Measurements from ENCODE around the gene DOCK10. TPM values are rescaled to one million over a fixed set of nuclear protein-coding genes. Genes with fewer than 3 reads are reported as not detected.

The DOCK10 gene
- total RNA-seq, 5 donors from 2014 or later (not counting 1 experiment from before 2014, with no cell fraction given), result 206 to 266 (median 235) TPM

DNA sequence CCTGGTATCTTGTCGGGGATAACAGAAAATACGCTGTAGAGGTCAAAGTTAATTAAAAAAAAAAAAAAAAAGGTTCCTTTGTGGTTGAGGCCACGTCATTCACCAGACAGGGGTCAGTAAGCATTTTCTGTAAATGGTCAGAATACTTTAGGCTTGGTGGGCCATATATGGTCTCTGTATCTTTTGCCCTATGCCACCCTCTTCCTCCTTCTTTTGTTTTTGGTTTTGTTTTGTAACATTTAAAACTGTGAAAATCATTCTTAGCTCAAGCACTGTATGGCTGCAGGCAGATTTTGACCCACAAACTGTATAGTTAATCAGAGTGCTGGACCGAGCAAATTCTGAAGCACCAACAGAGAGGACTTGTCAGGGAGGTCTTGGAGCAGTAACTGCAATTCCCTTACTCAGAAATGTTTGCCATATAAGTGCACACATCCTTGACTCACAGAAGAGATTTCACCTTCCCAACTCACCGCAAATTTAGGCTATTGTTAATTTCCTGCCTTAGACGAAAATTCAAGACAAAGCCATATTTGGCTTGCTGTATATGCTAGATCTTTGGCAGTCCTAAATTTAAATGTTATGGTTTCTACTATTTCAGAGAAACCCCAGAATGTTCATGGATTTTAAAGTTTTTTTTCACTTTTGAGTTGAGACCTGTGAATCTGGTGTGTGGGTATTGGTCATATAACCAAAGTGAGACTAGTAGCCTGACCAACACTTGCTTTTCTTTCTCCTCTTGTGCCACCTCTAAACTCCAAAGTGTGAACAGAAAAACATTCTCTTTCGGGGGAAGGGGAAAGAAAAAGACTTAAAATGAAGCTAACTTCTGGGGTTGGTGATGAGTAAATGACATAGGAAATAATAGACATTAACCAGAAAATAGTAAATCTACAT is 65.4 kb downstream of the DOCK10 start:
- Mint-ChIP-seq H3K36me3 (peaks cover 22% of the 10 kb centered on the region), H3K27me3 (no peaks in the 10 kb centered on the region), H3K4me3 (no peak overlapping the region), H3K4me1 (peaks cover 75 to 81% (median 77%) of the 10 kb centered on the region in 3 donors), H3K27ac (peak overlapping the region; percentile 8 to 37), H3K9me3 (no peaks in the 10 kb centered on the region)
- ChIA-PET POLR2A (no interaction called here), CTCF (no interaction called here)
- Histone ChIP-seq H3K27ac (ENCODE audit: low read length) (no peak overlapping the region), H3K9me3 (no peaks in the 10 kb centered on the region), H3K4me1 (ENCODE audit: control insufficient read depth in 1 of 2, extremely low read depth in 1 of 2, insufficient read depth in 2 of 2, low read length in 2 of 2) (peaks cover 9 to 14% of the 10 kb centered on the region in 2 experiments), H3K27me3 (replicated peaks in 1 of 2; ENCODE audit: control insufficient read depth in 2 of 2, extremely low read depth in 1 of 2, insufficient read depth in 2 of 2, low read length in 1 of 2) (no peaks in the 10 kb centered on the region), H3K36me3 (ENCODE audit: control insufficient read depth in 2 of 2, extremely low read depth in 1 of 2, insufficient read depth in 1 of 2, low read length in 1 of 2) (peaks cover 0 to 4% of the 10 kb centered on the region in 2 donors), H3K4me3 (ENCODE audit: control insufficient read depth in 1 of 2, extremely low read depth in 1 of 2, low read length in 1 of 2) (no peak overlapping the region)
- WGBS (ENCODE audit: insufficient coverage), result 89% methylated on average over 1 of the region's 7 CpGs
- DNase-seq (no peak), ATAC-seq (replicated peaks in 1 of 4) (no peak)

DNA sequence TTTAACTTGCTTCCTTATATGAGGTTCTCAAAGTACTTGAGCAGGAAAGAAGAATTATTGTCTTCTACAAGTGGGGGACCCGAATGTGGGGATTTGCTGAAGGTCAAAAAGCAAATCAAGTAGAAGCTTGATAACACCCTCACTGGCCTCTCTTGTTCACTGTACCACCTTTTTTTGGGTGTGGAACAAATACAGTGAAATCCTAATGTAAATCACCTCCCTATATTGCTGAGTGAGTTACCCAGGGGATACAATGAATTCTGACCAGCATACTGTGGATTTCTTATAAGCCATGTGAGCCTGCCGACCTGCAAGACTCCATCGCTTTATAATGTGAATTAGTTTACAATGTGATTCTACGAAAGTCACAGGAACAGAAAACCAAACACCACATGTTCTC is 66.5 kb downstream of the DOCK10 start:
- ATAC-seq (replicated peaks in 1 of 4), result no peak
- Mint-ChIP-seq H3K9me3 (no peaks in the 10 kb centered on the region), H3K36me3 (peaks cover 22% of the 10 kb centered on the region), H3K27me3 (no peaks in the 10 kb centered on the region), H3K4me1 (peaks cover 76 to 86% (median 77%) of the 10 kb centered on the region in 3 donors), H3K27ac (peak overlapping the region in 1 of 2 donors; percentile 45), H3K4me3 (no peak overlapping the region)
- H3K4me3 ChIP-seq (ENCODE audit: control insufficient read depth in 1 of 2, extremely low read depth in 1 of 2, low read length in 1 of 2), result no peak overlapping the region
- ChIA-PET CTCF (interaction anchor here in 1 of 2 donors (0.6 to 1.5 kb wide), 2 partner anchors 9 to 55 kb away, joined by 3 to 4 read pairs; no protein-coding TSS in a partner anchor), POLR2A (no interaction called here)
- no CpG with 5 or more reads among the region's 4 CpGs for WGBS (ENCODE audit: insufficient coverage)
- DNase-seq, result no peak
- H3K9me3 ChIP-seq, result no peaks in the 10 kb centered on the region
- peaks cover 14 to 20% of the 10 kb centered on the region in 2 experiments for H3K4me1 ChIP-seq (ENCODE audit: control insufficient read depth in 1 of 2, extremely low read depth in 1 of 2, insufficient read depth in 2 of 2, low read length in 2 of 2)
- no peak overlapping the region for H3K27ac ChIP-seq (ENCODE audit: low read length)
- H3K36me3 ChIP-seq (ENCODE audit: control insufficient read depth in 2 of 2, extremely low read depth in 1 of 2, insufficient read depth in 1 of 2, low read length in 1 of 2), result peaks cover 0 to 4% of the 10 kb centered on the region in 2 donors
- no peaks in the 10 kb centered on the region for H3K27me3 ChIP-seq (replicated peaks in 1 of 2; ENCODE audit: control insufficient read depth in 2 of 2, extremely low read depth in 1 of 2, insufficient read depth in 2 of 2, low read length in 1 of 2)

DNA sequence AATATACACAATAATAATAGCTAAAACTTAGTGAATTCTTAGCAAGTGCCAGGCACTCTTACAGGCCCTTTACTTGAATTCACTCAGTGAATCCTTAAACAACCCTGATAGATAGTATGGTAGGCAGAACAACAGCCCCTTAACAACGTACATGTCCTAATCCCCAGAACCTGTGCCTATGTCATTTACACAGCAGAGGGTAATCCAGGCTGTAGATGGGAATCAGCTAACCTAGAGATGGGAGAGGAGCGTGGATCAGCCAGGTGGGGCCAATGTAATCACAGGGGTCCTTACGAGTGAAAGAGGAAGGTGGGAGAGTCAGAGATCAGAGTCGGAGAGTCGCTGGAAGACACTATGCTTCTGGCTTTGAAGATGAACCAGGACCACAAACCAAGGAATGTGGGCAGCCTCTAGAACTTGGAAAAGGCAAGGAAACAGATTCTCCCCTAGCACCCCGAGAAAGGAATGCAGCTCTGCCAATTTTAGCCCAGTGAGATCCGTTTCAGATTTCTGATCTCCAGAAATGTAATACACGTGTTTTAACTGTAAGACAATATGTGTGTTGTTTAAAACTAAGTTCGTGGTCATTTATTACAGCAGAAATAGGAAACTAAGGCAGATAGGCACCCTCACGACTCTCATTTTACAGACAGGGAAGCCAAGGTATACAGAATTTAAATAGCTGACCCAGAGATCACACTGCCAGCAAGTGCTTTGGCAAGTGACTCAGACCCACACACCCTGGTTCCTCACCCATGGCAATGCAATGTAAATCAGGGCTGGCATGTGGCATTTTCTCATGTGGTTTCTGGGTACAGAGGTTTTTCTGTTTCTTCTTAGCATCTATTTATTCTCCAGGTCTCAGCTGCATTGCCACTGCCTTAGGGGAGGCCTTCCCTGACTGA is 68.9 kb downstream of the DOCK10 start:
- H3K27me3 ChIP-seq (replicated peaks in 1 of 2; ENCODE audit: control insufficient read depth in 2 of 2, extremely low read depth in 1 of 2, insufficient read depth in 2 of 2, low read length in 1 of 2), result no peaks in the 10 kb centered on the region
- no peak overlapping the region for H3K4me3 ChIP-seq (ENCODE audit: control insufficient read depth in 1 of 2, extremely low read depth in 1 of 2, low read length in 1 of 2)
- peaks cover 84 to 92% (median 88%) of the 10 kb centered on the region in 3 donors for H3K4me1 Mint-ChIP-seq
- peaks cover 19% of the 10 kb centered on the region for H3K36me3 Mint-ChIP-seq
- no peaks in the 10 kb centered on the region for H3K9me3 ChIP-seq
- 86% methylated on average over 7 of the region's 10 CpGs for WGBS (ENCODE audit: insufficient coverage)
- no peaks in the 10 kb centered on the region for H3K27me3 Mint-ChIP-seq
- ATAC-seq (replicated peaks in 1 of 4) (peak; percentile 49 to 88 (median 60)), DNase-seq (peak in 6 of 35 experiments; percentile 17 to 39 (median 28))
- H3K27ac ChIP-seq (ENCODE audit: low read length), result no peak overlapping the region
- H3K4me1 ChIP-seq (ENCODE audit: control insufficient read depth in 1 of 2, extremely low read depth in 1 of 2, insufficient read depth in 2 of 2, low read length in 2 of 2), result peaks cover 28 to 32% of the 10 kb centered on the region in 2 experiments
- no peaks in the 10 kb centered on the region for H3K9me3 Mint-ChIP-seq
- no peaks in the 10 kb centered on the region for H3K36me3 ChIP-seq (ENCODE audit: control insufficient read depth in 2 of 2, extremely low read depth in 1 of 2, insufficient read depth in 1 of 2, low read length in 1 of 2)
- H3K27ac Mint-ChIP-seq, result peak overlapping the region; percentile 31 to 65
- CTCF ChIA-PET, result no interaction called here
- POLR2A ChIA-PET, result no interaction called here
- H3K4me3 Mint-ChIP-seq, result no peak overlapping the region

DNA sequence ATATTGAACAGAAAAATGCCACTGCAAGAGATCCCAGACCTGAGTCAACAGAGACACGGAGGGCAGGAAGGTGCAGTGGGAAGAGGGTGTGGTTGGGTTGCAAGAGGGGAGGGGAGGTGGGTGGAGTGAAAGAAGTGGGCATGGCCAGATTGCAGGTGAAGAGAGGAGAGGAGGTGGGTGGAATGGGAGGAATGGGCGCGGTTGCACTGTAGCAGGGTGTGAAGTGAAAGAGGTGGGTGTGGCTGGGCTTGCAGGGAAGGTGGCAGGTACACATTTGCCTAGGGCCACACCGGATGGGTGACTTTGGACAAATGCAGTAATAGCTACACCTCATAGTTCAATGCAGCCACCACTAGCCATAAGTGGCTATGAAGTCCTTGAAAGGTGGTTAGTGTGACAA is 71.1 kb downstream of the DOCK10 start:
- H3K27ac Mint-ChIP-seq, result peak overlapping the region; percentile 67 to 69
- peak in 2 of 4 experiments; percentile 34 to 61 for ATAC-seq (replicated peaks in 1 of 4)

DNA sequence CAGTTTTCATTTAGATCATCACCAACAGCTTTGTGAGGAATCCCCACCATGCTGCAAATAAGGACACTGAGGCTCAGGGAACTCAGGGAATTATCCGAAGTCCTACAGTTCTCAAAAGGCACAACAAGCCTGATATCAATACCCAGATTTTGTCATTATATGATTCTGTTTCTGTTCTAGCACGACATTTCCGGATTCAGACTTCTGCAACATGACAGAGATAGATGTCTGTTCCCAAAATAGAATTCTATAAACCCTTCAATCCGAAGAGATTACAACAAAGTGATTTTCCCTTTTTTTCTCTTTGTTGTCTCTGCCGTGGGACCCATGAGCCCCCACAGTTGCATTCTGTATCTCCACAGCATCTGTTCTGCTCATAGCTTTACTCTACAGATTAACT is 72.0 kb downstream of the DOCK10 start:
- no peaks in the 10 kb centered on the region for H3K9me3 Mint-ChIP-seq

More for the DNA sequence above, 71.1 kb downstream of the DOCK10 start:
- H3K36me3 ChIP-seq (ENCODE audit: control insufficient read depth in 2 of 2, extremely low read depth in 1 of 2, insufficient read depth in 1 of 2, low read length in 1 of 2), result no peaks in the 10 kb centered on the region
- POLR2A ChIA-PET, result interaction anchor here in 1 of 2 donors (0.6 kb wide), 1 partner anchor 191 kb away, joined by 3 read pairs; no protein-coding TSS in a partner anchor
- H3K4me3 ChIP-seq (ENCODE audit: control insufficient read depth in 1 of 2, extremely low read depth in 1 of 2, low read length in 1 of 2), result no peak overlapping the region
- H3K27ac ChIP-seq (ENCODE audit: low read length), result no peak overlapping the region
- DNase-seq, result peak in 3 of 35 experiments; percentile 19 to 27 (median 21)
- Mint-ChIP-seq H3K9me3 (no peaks in the 10 kb centered on the region), H3K36me3 (peaks cover 14% of the 10 kb centered on the region), H3K4me1 (peaks cover 80 to 85% (median 84%) of the 10 kb centered on the region in 3 donors), H3K27me3 (no peaks in the 10 kb centered on the region), H3K4me3 (peak overlapping the region in 1 of 3 donors; percentile 34)
- H3K27me3 ChIP-seq (replicated peaks in 1 of 2; ENCODE audit: control insufficient read depth in 2 of 2, extremely low read depth in 1 of 2, insufficient read depth in 2 of 2, low read length in 1 of 2), result no peaks in the 10 kb centered on the region
- WGBS (ENCODE audit: insufficient coverage), result 4% methylated on average over 3 of the region's 4 CpGs
- CTCF ChIA-PET, result interaction anchor here (0.6 to 0.9 kb wide), 2 partner anchors 11 to 28 kb away, joined by 3 read pairs; no protein-coding TSS in a partner anchor
- peaks cover 28 to 30% of the 10 kb centered on the region in 2 experiments for H3K4me1 ChIP-seq (ENCODE audit: control insufficient read depth in 1 of 2, extremely low read depth in 1 of 2, insufficient read depth in 2 of 2, low read length in 2 of 2)
- no peaks in the 10 kb centered on the region for H3K9me3 ChIP-seq

More for the DNA sequence above, 72.0 kb downstream of the DOCK10 start:
- DNase-seq (no peak), ATAC-seq (replicated peaks in 1 of 4) (no peak)
- WGBS (ENCODE audit: insufficient coverage), result 85% methylated on average over 5 of the region's 5 CpGs
- Histone ChIP-seq H3K27me3 (replicated peaks in 1 of 2; ENCODE audit: control insufficient read depth in 2 of 2, extremely low read depth in 1 of 2, insufficient read depth in 2 of 2, low read length in 1 of 2) (no peaks in the 10 kb centered on the region), H3K27ac (ENCODE audit: low read length) (no peak overlapping the region), H3K4me1 (ENCODE audit: control insufficient read depth in 1 of 2, extremely low read depth in 1 of 2, insufficient read depth in 2 of 2, low read length in 2 of 2) (peaks cover 28 to 30% of the 10 kb centered on the region in 2 experiments), H3K4me3 (ENCODE audit: control insufficient read depth in 1 of 2, extremely low read depth in 1 of 2, low read length in 1 of 2) (no peak overlapping the region), H3K36me3 (ENCODE audit: control insufficient read depth in 2 of 2, extremely low read depth in 1 of 2, insufficient read depth in 1 of 2, low read length in 1 of 2) (no peaks in the 10 kb centered on the region), H3K9me3 (no peaks in the 10 kb centered on the region)
- H3K27me3 Mint-ChIP-seq, result no peaks in the 10 kb centered on the region
- H3K27ac Mint-ChIP-seq, result peak overlapping the region; percentile 80 to 88
- H3K4me3 Mint-ChIP-seq, result peak overlapping the region in 1 of 3 donors; percentile 25
- CTCF ChIA-PET, result interaction anchor here (0.6 to 0.9 kb wide), 3 partner anchors 8 to 37 kb away, joined by 3 read pairs; no protein-coding TSS in a partner anchor
- POLR2A ChIA-PET, result no interaction called here
- peaks cover 73 to 82% (median 82%) of the 10 kb centered on the region in 3 donors for H3K4me1 Mint-ChIP-seq
- peaks cover 11% of the 10 kb centered on the region for H3K36me3 Mint-ChIP-seq
